Natural killer cell (primary cell): ENCODE results near the gene ZNF592. TPM values are rescaled to one million over a fixed set of nuclear protein-coding genes. Genes with fewer than 3 reads are reported as not detected.
"Not testable (repeated sequence)": the region's sequence is repeated elsewhere in the genome, so short reads cannot be mapped to it uniquely, and the experiment has no call there.

ENCODE experiments used
- ATAC-seq, 3 donors: fragments of 150-1000 bp in 2 of 3; fragments of 200-7000 bp in 1 of 3; cut with Tn5 transposase; 1 replicate in 1 of 3; 2 replicates in 2 of 3; pipeline ENCODE4 v1.10.0; 2021; ENCODE audit warnings: mild to moderate bottlenecking in 2 of 3, moderate library complexity in 2 of 3
- DNase-seq, 2 donors: peaks; one replicate each; pipeline versions ENCODE4 v3.0.0 to v3.0.0-alpha.2; 2013 to 2021; ENCODE audit warnings: mixed read lengths in 1 of 2
- H3K27ac ChIP-seq: one replicate; pipeline ENCODE4 v1.5.1; 2013; ENCODE audit warnings: mild to moderate bottlenecking, low read length
- H3K27me3 ChIP-seq: one replicate; pipeline ENCODE4 v1.6.1; 2013; ENCODE audit warnings: low read length; ENCODE audit not compliant: control insufficient read depth, insufficient read depth
- H3K36me3 ChIP-seq: one replicate; pipeline ENCODE4 v1.6.1; 2013; ENCODE audit warnings: low read length; ENCODE audit not compliant: control insufficient read depth, insufficient read depth
- H3K4me1 ChIP-seq: one replicate; pipeline ENCODE4 v1.6.1; 2013; ENCODE audit warnings: low read length; ENCODE audit not compliant: control insufficient read depth, insufficient read depth
- H3K4me3 ChIP-seq: one replicate; pipeline ENCODE4 v1.5.1; 2013; ENCODE audit warnings: low read length
- H3K9me3 ChIP-seq: one replicate; pipeline ENCODE4 v1.6.1; 2013; ENCODE audit warnings: low read length; ENCODE audit not compliant: control insufficient read depth, insufficient read depth
- H3K27ac Mint-ChIP-seq, 2 donors: one replicate each; pipeline ENCODE4 v1.8.0; 2022; ENCODE audit warnings: mild to moderate bottlenecking in 2 of 2, mixed read lengths in 2 of 2, moderate library complexity in 1 of 2
- H3K27me3 Mint-ChIP-seq, 2 donors: one replicate each; pipeline ENCODE4 v1.8.0; 2022; ENCODE audit warnings: low read depth in 2 of 2, mixed read lengths in 2 of 2
- H3K36me3 Mint-ChIP-seq: one replicate; pipeline ENCODE4 v1.8.0; 2022; ENCODE audit warnings: mixed read lengths
- H3K4me1 Mint-ChIP-seq, 2 donors: one replicate each; pipeline ENCODE4 v1.8.0; 2022; ENCODE audit warnings: mixed read lengths in 2 of 2
- H3K4me3 Mint-ChIP-seq: one replicate; pipeline ENCODE4 v1.8.0; 2022; ENCODE audit warnings: mild to moderate bottlenecking, moderate library complexity, mixed read lengths
- H3K9me3 Mint-ChIP-seq, 2 donors: one replicate each; pipeline ENCODE4 v1.8.0; 2022; ENCODE audit warnings: mixed read lengths in 2 of 2
- CTCF ChIP-seq: fragments of 200-600 bp; IDR thresholded peaks from one replicate; pipeline ENCODE4 v1.8.0; 2022; ENCODE audit warnings: antibody characterized with exemption
- WGBS: methylation state at CpG from one replicate; pipeline ENCODE4 v1.1.7; 2013; ENCODE audit warnings: missing lambda C conversion rate; ENCODE audit not compliant: insufficient coverage; 5-methylcytosine and 5-hydroxymethylcytosine counted together
- intact Hi-C: fragments of 100-400 bp; cut with micrococcal nuclease; formaldehyde crosslinking; loops from one replicate; pipeline ENCODE4 v1.14.2; 2022
- total RNA-seq, 4 donors: library from RNA; stranded (reverse); fragments of 120-200 nt in 1 of 4; gene quantifications; one replicate each; pipeline versions ENCODE4 v1.2.3 to v1.2.4, GENCODE V29; 2013 to 2022

The ZNF592 gene
- total RNA-seq, 3 donors from 2014 or later (not counting 1 experiment from before 2014, with no cell fraction given), result 38.0 to 43.8 (median 39.1) TPM

GRCh38 chr15:84752700-84753099 is 4.3 kb downstream of the ZNF592 start:
- Mint-ChIP-seq H3K27me3 (no peaks in the 10 kb centered on the region), H3K27ac (peak overlapping the region; percentile 19 to 39), H3K4me1 (peaks cover 53 to 64% of the 10 kb centered on the region in 2 donors), H3K36me3 (no peaks in the 10 kb centered on the region), H3K9me3 (no peaks in the 10 kb centered on the region), H3K4me3 (no peak overlapping the region)
- Histone ChIP-seq H3K36me3 (no peaks in the 10 kb centered on the region), H3K27me3 (no peaks in the 10 kb centered on the region), H3K27ac (no peak overlapping the region), H3K4me1 (peaks cover 26% of the 10 kb centered on the region), H3K4me3 (no peak overlapping the region), H3K9me3 (no peaks in the 10 kb centered on the region)
- ATAC-seq (no peak), DNase-seq (no peak)
- intact Hi-C loops, result no loop called here
- no peak for TF ChIP-seq CTCF
- 90% methylated on average over 1 of the region's 3 CpGs for WGBS

- H3K9me3 Mint-ChIP-seq, H3K4me3 Mint-ChIP-seq, H3K36me3 ChIP-seq, ATAC-seq, H3K27me3 Mint-ChIP-seq, H3K27ac ChIP-seq, DNase-seq, H3K4me3 ChIP-seq, intact Hi-C loops, H3K9me3 ChIP-seq, H3K36me3 Mint-ChIP-seq, H3K27me3 ChIP-seq: not testable (repeated sequence)
- H3K4me1 ChIP-seq, result peaks cover 22% of the 10 kb centered on the region
- peaks cover 42 to 53% of the 10 kb centered on the region in 2 donors for H3K4me1 Mint-ChIP-seq
- peak overlapping the region; percentile 26 to 44 for H3K27ac Mint-ChIP-seq
- WGBS, result 100% methylated on average over 2 of the region's 4 CpGs
These were observed 6.5 kb downstream of the ZNF592 start for GRCh38 chr15:84754889-84755288.

- DNase-seq, result peak in 1 of 2 donors; percentile 21
These were observed 7.5 kb downstream of the ZNF592 start for GRCh38 chr15:84755736-84756527.

More at GRCh38 chr15:84755736-84756527, 7.5 kb downstream of the ZNF592 start:
- no peak overlapping the region for H3K4me3 Mint-ChIP-seq
- intact Hi-C loops, result no loop called here
- H3K9me3 ChIP-seq, result no peaks in the 10 kb centered on the region
- H3K36me3 ChIP-seq, result no peaks in the 10 kb centered on the region
- TF ChIP-seq CTCF, result no peak
- ATAC-seq, result peak in 1 of 3 donors; percentile 40
- peaks cover 18% of the 10 kb centered on the region for H3K4me1 ChIP-seq
- H3K4me3 ChIP-seq, result no peak overlapping the region
- H3K27me3 ChIP-seq, result no peaks in the 10 kb centered on the region
- H3K27ac ChIP-seq, result no peak overlapping the region
- H3K4me1 Mint-ChIP-seq, result peaks cover 31 to 42% of the 10 kb centered on the region in 2 donors
- no peaks in the 10 kb centered on the region for H3K36me3 Mint-ChIP-seq
- H3K27me3 Mint-ChIP-seq, result no peaks in the 10 kb centered on the region
- H3K27ac Mint-ChIP-seq, result peak overlapping the region; percentile 5 to 33
- WGBS, result 100% methylated on average over 1 of the region's 1 CpG
- no peaks in the 10 kb centered on the region for H3K9me3 Mint-ChIP-seq
